Fibroblast of villous mesenchyme (primary cell): ENCODE measurements around the gene AKT3. TPM values are rescaled to one million over a fixed set of nuclear protein-coding genes. Genes with fewer than 3 reads are reported as not detected.

ENCODE experiments used
- DNase-seq: peaks from one replicate; pipeline ENCODE4 v3.0.0-alpha.2; 2010; ENCODE audit warnings: low read depth
- H3K4me3 ChIP-seq: 2 replicates; pipeline ENCODE4 v1.5.1; 2011; ENCODE audit warnings: low read depth, mild to moderate bottlenecking, low read length
- total RNA-seq: library from RNA; depleted of rRNA; stranded (reverse); fragments of >200 nt; gene quantifications from 2 replicates; pipeline ENCODE4 v1.2.3, GENCODE V29; 2012
- TF ChIP-seq, protein P1 (sequence below): IDR thresholded peaks from 2 replicates; pipeline ENCODE4 v1.5.1; 2012; ENCODE audit warnings: low read depth, mild to moderate bottlenecking, low read length; ENCODE audit not compliant: insufficient read depth

AKT3 gene
- total RNA-seq, 1 donor = 38.0 TPM

DNA sequence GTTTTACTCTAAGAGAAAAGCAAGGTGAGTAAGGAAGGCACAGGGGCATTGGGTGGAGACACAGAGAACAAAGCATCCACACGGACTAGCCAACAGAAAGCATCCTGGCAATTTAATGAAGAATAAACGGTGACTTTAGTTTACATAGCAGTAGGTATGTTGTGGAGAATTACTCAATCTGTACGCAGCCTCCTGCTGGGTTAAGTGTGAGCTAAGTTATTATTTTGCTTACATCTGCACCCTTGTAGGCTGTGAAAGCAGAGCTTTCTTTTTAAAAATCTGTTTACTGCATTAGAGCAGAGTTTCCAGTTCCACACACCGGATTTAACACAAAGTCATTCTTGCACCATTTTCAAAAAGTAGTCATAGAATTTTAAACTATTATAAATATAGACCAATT, 144.5 kb downstream of the AKT3 start:
- no peak overlapping the region for H3K4me3 ChIP-seq
- DNase-seq = no peak
- TF ChIP-seq, protein P1, sequence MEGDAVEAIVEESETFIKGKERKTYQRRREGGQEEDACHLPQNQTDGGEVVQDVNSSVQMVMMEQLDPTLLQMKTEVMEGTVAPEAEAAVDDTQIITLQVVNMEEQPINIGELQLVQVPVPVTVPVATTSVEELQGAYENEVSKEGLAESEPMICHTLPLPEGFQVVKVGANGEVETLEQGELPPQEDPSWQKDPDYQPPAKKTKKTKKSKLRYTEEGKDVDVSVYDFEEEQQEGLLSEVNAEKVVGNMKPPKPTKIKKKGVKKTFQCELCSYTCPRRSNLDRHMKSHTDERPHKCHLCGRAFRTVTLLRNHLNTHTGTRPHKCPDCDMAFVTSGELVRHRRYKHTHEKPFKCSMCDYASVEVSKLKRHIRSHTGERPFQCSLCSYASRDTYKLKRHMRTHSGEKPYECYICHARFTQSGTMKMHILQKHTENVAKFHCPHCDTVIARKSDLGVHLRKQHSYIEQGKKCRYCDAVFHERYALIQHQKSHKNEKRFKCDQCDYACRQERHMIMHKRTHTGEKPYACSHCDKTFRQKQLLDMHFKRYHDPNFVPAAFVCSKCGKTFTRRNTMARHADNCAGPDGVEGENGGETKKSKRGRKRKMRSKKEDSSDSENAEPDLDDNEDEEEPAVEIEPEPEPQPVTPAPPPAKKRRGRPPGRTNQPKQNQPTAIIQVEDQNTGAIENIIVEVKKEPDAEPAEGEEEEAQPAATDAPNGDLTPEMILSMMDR = no peak

- no peak overlapping the region for H3K4me3 ChIP-seq
- TF ChIP-seq, protein P1 = no peak
- no peak for DNase-seq
Measured at GRCh38 chr1:243701872-243702271, 148.2 kb downstream of the AKT3 start.

GRCh38 chr1:243693800-243694199, 156.2 kb downstream of the AKT3 start:
- TF ChIP-seq, protein P1 = no peak
- no peak overlapping the region for H3K4me3 ChIP-seq
- DNase-seq = no peak

DNA sequence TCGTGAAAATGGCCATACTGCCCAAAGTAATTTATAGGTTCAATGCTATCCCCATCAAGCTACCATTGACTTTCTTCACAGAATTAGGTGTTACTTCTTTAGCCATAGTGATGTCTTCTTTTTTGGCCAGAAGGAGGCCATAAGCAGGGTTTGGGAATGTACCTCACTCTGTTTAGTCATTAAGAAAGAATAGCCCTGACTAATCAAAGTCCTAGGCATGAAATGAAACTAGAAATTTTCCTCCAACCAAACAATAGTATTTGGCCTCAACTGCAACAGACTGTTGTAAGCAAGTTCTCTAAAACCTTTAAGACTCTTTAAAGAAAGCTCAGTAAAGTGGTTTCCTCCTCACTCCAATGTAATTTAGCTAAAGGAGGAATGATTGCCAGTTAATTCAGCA, 163.9 kb downstream of the AKT3 start:
- TF ChIP-seq, protein P1 = no peak
- H3K4me3 ChIP-seq = no peak overlapping the region
- no peak for DNase-seq

- peak; percentile 3 for DNase-seq
- no peak overlapping the region for H3K4me3 ChIP-seq
- TF ChIP-seq, protein P1 = no peak
Measured at GRCh38 chr1:243680860-243681259, 169.2 kb downstream of the AKT3 start.

DNA sequence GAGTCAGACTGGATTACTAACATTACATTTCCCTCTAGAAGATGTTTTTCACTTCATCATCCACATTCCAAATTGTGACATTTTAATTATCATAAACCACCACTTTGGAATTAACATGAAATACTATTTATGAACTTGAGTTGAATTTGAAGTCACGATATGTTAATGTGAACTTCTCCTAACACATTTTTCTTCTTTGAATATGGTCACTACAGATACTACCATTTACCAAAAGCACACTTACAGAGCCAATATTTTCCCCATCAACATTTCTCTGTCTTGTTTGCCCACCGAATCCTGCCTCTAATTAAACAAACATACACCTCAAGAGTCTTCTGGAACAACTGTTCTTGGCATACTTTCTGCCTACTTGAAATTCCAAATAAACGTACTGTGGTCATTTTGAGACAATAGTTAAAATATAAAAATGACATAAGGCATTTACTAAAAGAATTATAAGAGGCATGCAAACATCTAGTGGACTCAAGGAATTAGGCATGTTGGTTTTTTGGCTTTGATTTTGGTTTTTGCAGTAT, 177.4 kb downstream of the AKT3 start:
- TF ChIP-seq, protein P1 = no peak
- H3K4me3 ChIP-seq = no peak overlapping the region
- DNase-seq = no peak

DNA sequence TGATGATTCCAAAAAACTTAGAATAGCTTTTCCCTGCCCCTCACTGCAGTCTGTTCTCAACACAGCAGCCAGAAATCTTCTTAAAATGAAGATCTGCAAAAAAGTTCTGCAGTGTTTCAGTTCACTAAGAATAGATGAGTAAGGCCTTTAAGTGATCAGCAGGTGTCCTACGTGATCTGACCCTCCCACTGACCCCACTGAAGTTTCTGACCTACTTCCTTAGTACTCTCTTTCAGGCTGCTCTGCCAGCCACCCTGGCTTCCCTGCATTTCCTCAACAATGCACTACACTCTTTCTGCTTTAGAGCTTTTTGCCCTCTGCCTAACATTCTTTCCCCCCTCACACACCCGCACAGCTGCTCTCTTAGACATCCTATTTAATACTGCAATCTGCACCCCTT, 182.5 kb downstream of the AKT3 start:
- H3K4me3 ChIP-seq = no peak overlapping the region
- no peak for DNase-seq
- TF ChIP-seq, protein P1 = no peak
